Body of pancreas (tissue), 4 donors: ENCODE measurements around the gene TSTD2. TPM values are rescaled to one million over a fixed set of nuclear protein-coding genes. Genes with fewer than 3 reads are reported as not detected.

ENCODE experiments used
- ATAC-seq: fragments of 150-250 bp; one replicate; pipeline ENCODE4 v1.9.1; 2016
- DNase-seq, 4 donors: peaks; one replicate each; pipeline ENCODE4 v3.0.0-alpha.2; 2019
- H3K27ac ChIP-seq, 4 donors: fragments of 200-600 bp; sonication (generic); 1 replicate in 3 of 4; 2 replicates in 1 of 4; pipeline versions ENCODE4 v1.5.1 to v1.6.1; 2016 to 2019; ENCODE audit warnings: mild to moderate bottlenecking in 1 of 4, mixed read lengths in 1 of 4, moderate library complexity in 1 of 4
- H3K27me3 ChIP-seq, 2 donors: fragments of 200-600 bp; sonication (generic); one replicate each; pipeline ENCODE4 v1.6.0; 2016; ENCODE audit warnings: mild to moderate bottlenecking in 1 of 2
- H3K36me3 ChIP-seq, 2 donors: fragments of 200-600 bp; sonication (generic); replicated peaks in 1 of 2; 2 replicates each; pipeline ENCODE4 v1.5.1; 2016; ENCODE audit warnings: low read depth in 2 of 2; ENCODE audit not compliant: insufficient read depth in 1 of 2
- H3K4me1 ChIP-seq: fragments of 200-600 bp; sonication (generic); one replicate; pipeline ENCODE4 v1.6.0; 2016
- H3K4me3 ChIP-seq, 2 donors: fragments of 200-600 bp; sonication (generic); 1 replicate in 1 of 2; 2 replicates in 1 of 2; pipeline ENCODE4 v1.5.1; 2016 to 2019
- H3K9me3 ChIP-seq, 3 donors: fragments of 200-600 bp; sonication (generic); 1 replicate in 2 of 3; 2 replicates in 1 of 3; pipeline ENCODE4 v1.5.1; 2016
- CTCF ChIP-seq, 7 experiments: fragments of 450-650 bp in 4 of 7; fragments of 200-600 bp in 3 of 7; sonication (generic) in 3 of 7; IDR thresholded peaks; one replicate each; pipeline ENCODE4 v1.5.1; 2016 to 2019; ENCODE audit warnings: antibody characterized with exemption in 7 of 7
- POLR2A ChIP-seq, 3 donors: fragments of 450-650 bp; IDR thresholded peaks; one replicate each; pipeline ENCODE4 v1.6.1; 2016; ENCODE audit warnings: antibody characterized with exemption in 3 of 3, mild to moderate bottlenecking in 2 of 3
- WGBS, 2 donors: methylation state at CpG; one replicate each; pipeline ENCODE4 v1.1.5; 2017; 5-methylcytosine and 5-hydroxymethylcytosine counted together
- intact Hi-C: fragments of 100-400 bp; cut with DNase I; formaldehyde crosslinking; loops from one replicate; pipeline ENCODE4 v1.15.1; 2023
- total RNA-seq, 2 donors: library from RNA; depleted of rRNA; stranded (reverse); fragments of >200 nt; gene quantifications; one replicate each; pipeline ENCODE4 v1.1.0, GENCODE V29; 2016

Gene TSTD2
- total RNA-seq, 2 donors from 2014 or later = 10.9 to 16.6 TPM

DNA sequence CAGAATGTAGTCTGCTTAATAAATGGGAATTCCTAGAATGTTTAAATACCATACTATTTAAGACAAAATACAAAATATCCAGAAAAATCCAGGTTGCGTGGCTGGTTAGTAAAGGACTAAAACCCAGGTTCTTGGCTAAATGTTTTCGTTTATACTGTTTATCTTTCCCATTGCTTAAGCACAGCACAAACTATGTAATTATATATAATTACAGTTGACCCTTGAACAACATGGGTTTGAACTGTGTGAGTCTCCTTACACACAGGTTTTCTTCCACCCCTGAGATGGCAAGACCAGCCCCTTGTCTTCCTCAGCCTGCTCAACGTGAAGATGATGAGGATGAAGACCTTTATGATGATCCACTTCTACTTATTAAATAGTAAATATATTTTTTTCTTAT lies 39.2 kb upstream of the TSTD2 start:
- ATAC-seq (no peak), DNase-seq (no peak)
- 85 to 91% methylated on average over 3 of the region's 3 CpGs for WGBS, 2 donors
- H3K4me3 ChIP-seq = no peak overlapping the region
- intact Hi-C loops = no loop called here
- H3K27ac ChIP-seq = no peak overlapping the region
- H3K4me1 ChIP-seq = no peaks in the 10 kb centered on the region
- H3K27me3 ChIP-seq = no peaks in the 10 kb centered on the region
- no peak for TF ChIP-seq POLR2A (IDR thresholded peaks at IDR 0.05)
- no peak for TF ChIP-seq CTCF (IDR thresholded peaks at IDR 0.05)
- no peaks in the 10 kb centered on the region for H3K9me3 ChIP-seq
- peaks cover 0 to 39% of the 10 kb centered on the region in 2 donors for H3K36me3 ChIP-seq

DNA sequence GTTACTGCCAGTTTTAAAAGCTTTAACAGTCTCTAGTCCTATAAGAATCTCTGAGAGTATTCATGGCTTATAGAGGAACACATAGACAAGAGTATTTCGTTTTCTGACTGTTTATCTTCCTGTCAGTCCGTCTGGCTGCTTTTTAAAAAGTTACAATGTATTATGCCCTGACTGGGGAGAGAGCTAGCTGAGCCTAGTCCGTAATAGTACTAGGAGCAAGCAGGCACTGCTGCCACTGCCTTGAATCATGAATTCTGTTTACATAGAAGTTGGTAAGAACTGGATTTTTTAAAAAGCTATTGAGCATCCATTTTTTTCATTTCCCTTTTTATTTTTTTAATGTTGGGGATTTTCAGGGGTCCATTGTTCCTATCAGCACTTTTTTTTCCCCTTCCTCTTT lies 37.4 kb upstream of the TSTD2 start:
- WGBS, 2 donors = 75 to 77% methylated on average over 3 of the region's 3 CpGs
- Histone ChIP-seq H3K27ac (no peak overlapping the region), H3K4me1 (no peaks in the 10 kb centered on the region), H3K4me3 (no peak overlapping the region), H3K27me3 (no peaks in the 10 kb centered on the region), H3K36me3 (peaks cover 0 to 46% of the 10 kb centered on the region in 2 donors), H3K9me3 (no peaks in the 10 kb centered on the region)
- DNase-seq (no peak), ATAC-seq (no peak)
- intact Hi-C loops = no loop called here
- no peak for TF ChIP-seq CTCF (IDR thresholded peaks at IDR 0.05)

GRCh38 chr9:97668485-97668884 lies 35.3 kb upstream of the TSTD2 start:
- H3K27me3 ChIP-seq = no peaks in the 10 kb centered on the region
- ATAC-seq (no peak), DNase-seq (no peak)
- WGBS, 2 donors = 92 to 94% methylated on average over 3 of the region's 3 CpGs
- intact Hi-C loops = no loop called here
- H3K4me1 ChIP-seq = no peaks in the 10 kb centered on the region
- H3K27ac ChIP-seq = no peak overlapping the region
- peaks cover 16 to 41% of the 10 kb centered on the region in 2 donors for H3K36me3 ChIP-seq
- no peak for TF ChIP-seq CTCF (IDR thresholded peaks at IDR 0.05)
- TF ChIP-seq POLR2A (IDR thresholded peaks at IDR 0.05) = no peak
- H3K9me3 ChIP-seq = no peaks in the 10 kb centered on the region
- no peak overlapping the region for H3K4me3 ChIP-seq

- Histone ChIP-seq H3K4me1 (no peaks in the 10 kb centered on the region), H3K4me3 (no peak overlapping the region), H3K27me3 (no peaks in the 10 kb centered on the region), H3K27ac (no peak overlapping the region), H3K36me3 (peaks cover 16 to 40% of the 10 kb centered on the region in 2 donors), H3K9me3 (no peaks in the 10 kb centered on the region)
- DNase-seq (no peak), ATAC-seq (no peak)
- TF ChIP-seq CTCF (IDR thresholded peaks at IDR 0.05) (no peak), POLR2A (IDR thresholded peaks at IDR 0.05) (no peak)
- intact Hi-C loops = no loop called here
- WGBS, 2 donors = 80% methylated on average over 5 of the region's 5 CpGs
Measured at GRCh38 chr9:97666907-97667686, 33.9 kb upstream of the TSTD2 start.

DNA sequence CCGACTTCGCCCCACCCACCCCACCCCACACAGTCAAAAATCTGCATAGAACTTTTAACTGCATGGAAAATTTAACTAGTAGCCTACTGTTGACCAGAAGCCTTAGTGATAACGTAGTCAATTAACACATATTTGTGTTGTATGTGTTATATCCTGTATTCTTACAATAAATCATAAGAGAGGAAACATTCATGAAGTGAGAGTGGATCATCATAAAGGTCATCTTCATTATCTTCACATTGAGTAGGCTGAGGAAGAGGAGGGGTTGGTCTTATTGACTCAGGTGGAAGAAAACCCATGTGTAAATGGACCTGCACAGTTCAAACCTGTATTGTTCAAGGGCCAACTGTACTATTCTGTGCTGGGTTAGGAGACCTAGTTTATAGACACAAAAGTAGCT lies 32.6 kb upstream of the TSTD2 start:
- Histone ChIP-seq H3K4me3 (no peak overlapping the region), H3K4me1 (no peaks in the 10 kb centered on the region), H3K36me3 (peaks cover 16 to 36% of the 10 kb centered on the region in 2 donors), H3K9me3 (no peaks in the 10 kb centered on the region), H3K27ac (no peak overlapping the region), H3K27me3 (no peaks in the 10 kb centered on the region)
- ATAC-seq (no peak), DNase-seq (no peak)
- 87 to 92% methylated on average over 3 of the region's 3 CpGs for WGBS, 2 donors
- TF ChIP-seq CTCF (IDR thresholded peaks at IDR 0.05) = no peak
- TF ChIP-seq POLR2A (IDR thresholded peaks at IDR 0.05) = no peak
- intact Hi-C loops = no loop called here
